H7 (cell line): Measurements from ENCODE around the gene PDE12. TPM values are rescaled to one million over a fixed set of nuclear protein-coding genes. Genes with fewer than 3 reads are reported as not detected.

Experiments used
- DNase-seq: peaks from one replicate; pipeline ENCODE4 v3.0.0; 2012
- H3K27me3 ChIP-seq: 2 replicates; pipeline ENCODE4 v1.6.0; 2011; ENCODE audit warnings: mild to moderate bottlenecking, low read length; ENCODE audit not compliant: control insufficient read depth, insufficient read depth
- H3K36me3 ChIP-seq: replicated peaks from 2 replicates; pipeline ENCODE4 v1.5.1; 2011; ENCODE audit warnings: low read length; ENCODE audit not compliant: control insufficient read depth, insufficient read depth
- H3K4me3 ChIP-seq: 2 replicates; pipeline ENCODE4 v1.5.1; 2011; ENCODE audit warnings: low read depth, mild to moderate bottlenecking, control low read depth, low read length, moderate library complexity; ENCODE audit not compliant: insufficient read depth
- total RNA-seq: library from RNA; depleted of rRNA; stranded (reverse); fragments of >200 nt; shearing (Covaris generic); gene quantifications from 2 replicates; pipeline ENCODE4 v1.2.3, GENCODE V29; 2014

PDE12 gene
- total RNA-seq, 1 experiment from 2014 or later: 16.1 TPM

DNA sequence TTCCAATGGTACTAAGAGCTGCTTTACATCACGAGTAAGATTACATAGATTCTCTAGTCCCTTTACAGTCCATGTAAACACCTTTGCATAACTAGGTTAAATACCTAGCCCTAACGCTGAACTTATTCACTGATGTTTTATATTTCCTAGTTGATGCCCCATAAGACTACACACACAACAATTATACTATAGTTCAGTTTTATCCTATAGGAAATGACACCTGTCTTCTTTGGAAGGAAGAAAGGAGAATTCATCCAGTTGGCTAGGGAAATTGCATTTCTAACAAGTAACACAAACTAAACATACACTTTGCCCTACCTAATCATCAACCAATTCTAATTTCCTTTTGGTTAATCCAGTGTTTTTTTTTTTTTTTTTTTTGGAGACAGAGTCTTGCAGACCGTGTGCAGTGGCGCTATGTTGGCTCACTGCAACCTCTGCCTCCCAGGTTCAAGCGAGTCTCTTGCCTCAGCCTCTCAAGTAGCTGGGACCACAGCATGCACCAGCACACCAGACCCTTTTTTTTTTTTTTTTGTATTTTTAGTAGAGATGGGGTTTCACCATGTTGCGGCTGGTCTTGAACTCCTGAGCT is 13.9 kb downstream of the PDE12 start:
- Histone ChIP-seq H3K4me3 (no peak overlapping the region), H3K27me3 (no peaks in the 10 kb centered on the region), H3K36me3 (peaks cover 14% of the 10 kb centered on the region)
- DNase-seq: no peak

DNA sequence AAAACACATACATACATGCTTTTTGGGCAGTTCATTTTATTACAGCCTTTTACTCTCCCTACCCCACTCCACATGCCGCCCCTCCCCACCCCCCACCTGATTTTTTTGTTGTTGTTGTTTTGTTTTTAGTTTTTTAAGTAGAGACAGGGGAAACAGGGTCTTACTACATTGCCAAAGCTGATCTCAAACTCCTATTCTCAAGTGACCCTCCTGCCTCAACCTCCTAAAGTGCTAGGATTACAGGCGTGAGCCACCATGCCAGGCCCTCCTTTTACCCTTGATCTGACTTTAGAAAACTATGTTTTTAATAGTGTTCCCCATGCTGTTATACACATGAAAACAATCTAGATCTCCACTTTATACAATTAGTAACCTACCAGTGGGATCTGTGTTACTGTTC is 14.8 kb downstream of the PDE12 start:
- DNase-seq: no peak
- no peaks in the 10 kb centered on the region for H3K27me3 ChIP-seq
- H3K4me3 ChIP-seq: no peak overlapping the region
- peaks cover 19% of the 10 kb centered on the region for H3K36me3 ChIP-seq

DNA sequence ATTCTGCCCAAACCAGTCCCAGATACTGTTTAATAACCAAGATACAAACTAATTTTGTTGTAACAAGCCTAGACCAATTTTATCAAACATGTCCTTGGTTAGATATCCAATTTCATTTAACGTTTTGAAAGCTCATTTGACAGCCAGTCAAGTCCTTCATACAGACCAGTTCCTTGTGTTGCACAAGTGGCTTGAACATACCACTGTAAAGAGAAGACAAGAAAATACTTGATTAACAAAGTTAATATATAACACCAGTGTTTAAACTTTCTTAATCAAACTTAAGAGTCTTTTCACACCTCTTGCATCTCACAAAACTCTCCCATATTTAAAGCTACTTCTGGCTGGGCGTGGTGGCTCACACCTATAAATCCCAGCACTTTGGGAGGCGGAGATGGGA is 16.0 kb downstream of the PDE12 start:
- Histone ChIP-seq H3K4me3 (no peak overlapping the region), H3K27me3 (no peaks in the 10 kb centered on the region), H3K36me3 (peaks cover 22% of the 10 kb centered on the region)
- DNase-seq: no peak

DNA sequence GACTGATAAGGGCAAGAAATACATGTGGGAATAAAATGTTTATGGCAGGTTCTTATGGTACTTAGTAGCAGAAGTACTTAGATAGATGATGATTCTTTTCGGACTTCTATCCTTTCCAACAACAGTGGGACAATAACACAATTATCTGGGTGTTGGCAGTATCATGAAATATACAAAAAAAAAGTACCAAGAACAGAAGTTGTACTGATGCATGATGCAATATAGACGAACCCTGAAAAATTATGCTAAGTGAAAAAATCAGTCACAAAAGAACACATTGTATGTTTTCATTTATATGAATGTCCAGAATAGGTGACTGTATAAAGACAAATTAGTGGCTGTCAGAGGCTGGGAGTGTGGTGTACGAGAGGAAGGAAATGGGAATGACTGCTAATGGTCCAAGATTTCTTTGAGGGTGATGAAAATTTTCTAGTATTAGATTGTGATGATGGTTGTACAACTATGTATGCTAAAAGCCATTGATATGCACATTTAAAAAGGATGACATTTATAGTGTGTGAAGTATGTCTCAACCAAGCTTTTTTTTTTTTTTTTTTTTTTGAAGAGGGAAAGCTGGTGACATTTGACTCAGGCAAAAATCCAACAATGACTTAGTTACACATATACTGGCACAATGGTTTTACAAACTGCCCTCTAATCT is 20.0 kb downstream of the PDE12 start:
- DNase-seq: no peak
- no peak overlapping the region for H3K4me3 ChIP-seq
- peaks cover 23% of the 10 kb centered on the region for H3K36me3 ChIP-seq

DNA sequence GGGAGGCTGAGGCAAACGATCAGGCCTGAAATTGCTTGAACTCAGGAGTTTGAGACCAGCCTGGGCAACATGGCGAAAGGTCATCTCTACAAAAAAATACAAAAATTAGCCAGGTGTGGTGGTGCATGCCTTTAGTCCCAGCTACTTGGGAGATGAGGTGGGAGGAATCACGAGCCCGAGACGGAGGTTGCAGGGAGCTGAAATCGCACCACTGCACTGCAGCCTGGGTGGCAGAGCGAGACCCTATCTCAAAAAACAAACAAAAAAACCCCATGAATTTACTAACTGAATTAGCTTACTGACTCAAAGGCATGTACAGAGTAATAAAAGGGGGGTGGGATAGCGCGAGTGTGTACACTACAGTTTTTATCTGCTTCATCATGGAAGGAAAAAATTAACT is 21.7 kb downstream of the PDE12 start:
- peaks cover 21% of the 10 kb centered on the region for H3K36me3 ChIP-seq
- H3K27me3 ChIP-seq: no peaks in the 10 kb centered on the region
- H3K4me3 ChIP-seq: no peak overlapping the region
- no peak for DNase-seq

More for the DNA sequence above, 20.0 kb downstream of the PDE12 start:
- no peaks in the 10 kb centered on the region for H3K27me3 ChIP-seq

DNA sequence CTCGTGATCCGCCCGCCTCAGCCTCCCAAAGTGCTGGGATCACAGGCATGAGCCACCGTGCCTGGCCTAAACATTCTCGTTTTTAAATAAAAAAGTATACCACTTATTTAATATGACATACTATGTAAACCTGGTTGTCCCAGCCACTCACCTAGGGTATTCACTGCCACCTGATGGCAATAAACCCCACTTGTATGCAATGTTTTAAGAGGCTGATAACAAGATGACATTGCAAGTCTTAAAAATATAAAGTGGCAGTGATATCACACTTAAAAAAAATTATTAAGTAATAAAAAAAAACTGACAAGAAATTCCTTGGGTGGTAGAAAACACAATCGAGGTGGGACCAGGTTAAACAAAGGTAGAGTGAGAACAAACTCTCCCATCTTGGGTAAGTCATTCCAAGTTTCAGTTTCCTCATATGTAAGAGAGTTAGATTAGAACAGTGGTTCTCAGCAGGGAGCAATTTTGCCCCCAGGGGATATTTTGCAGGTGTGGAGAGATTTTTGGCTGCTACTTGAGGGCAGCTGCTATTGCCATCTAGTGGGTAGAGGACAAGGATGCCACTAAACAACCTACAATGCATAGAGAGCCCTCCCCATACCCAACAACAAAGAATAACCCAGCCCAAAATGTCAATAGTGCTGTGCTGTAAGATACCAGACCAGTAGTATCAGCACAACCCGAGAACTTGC is 26.5 kb downstream of the PDE12 start:
- H3K4me3 ChIP-seq: no peak overlapping the region
- DNase-seq: peak; percentile 26
- peaks cover 4% of the 10 kb centered on the region for H3K36me3 ChIP-seq

DNA sequence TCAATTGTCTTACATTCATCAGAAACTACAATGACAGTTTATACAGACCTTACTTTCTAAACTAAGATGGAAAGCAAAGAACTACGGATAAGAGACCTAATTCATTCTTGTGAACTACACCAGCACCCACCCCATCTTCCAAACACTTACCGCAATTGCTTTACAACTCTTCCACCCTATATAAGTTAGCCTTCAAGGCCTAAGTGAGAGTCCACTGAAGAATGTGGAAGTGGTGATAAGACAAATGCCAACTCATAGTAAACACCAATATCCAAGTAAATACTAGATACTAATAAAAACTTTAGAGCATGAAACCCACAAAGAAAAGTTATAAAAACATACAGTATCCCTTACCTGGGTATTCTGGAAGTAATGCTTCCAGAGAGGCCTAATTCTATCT is 27.5 kb downstream of the PDE12 start:
- no peak for DNase-seq
- Histone ChIP-seq H3K36me3 (peaks cover 4% of the 10 kb centered on the region), H3K4me3 (no peak overlapping the region), H3K27me3 (no peaks in the 10 kb centered on the region)

More for the DNA sequence above, 26.5 kb downstream of the PDE12 start:
- no peaks in the 10 kb centered on the region for H3K27me3 ChIP-seq

DNA sequence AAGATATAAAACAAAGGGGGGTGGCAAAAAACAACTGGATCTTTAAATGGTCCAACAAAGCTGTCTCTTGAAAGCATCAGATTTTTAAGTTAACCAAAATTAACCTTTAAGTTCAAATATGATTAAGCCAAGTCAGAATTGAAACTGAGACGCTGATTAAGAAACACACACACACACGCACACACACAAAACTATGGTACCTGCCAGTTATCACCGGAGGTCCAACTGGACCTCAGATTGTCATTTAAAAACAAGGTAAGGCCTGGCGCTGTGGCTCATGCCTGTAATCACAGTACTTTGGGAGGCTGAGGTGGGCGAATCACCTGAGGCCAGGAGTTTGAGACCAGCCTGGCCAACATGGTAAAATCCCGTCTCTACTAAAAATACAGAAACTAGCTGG is 30.7 kb downstream of the PDE12 start:
- DNase-seq: no peak
- H3K36me3 ChIP-seq: peaks cover 2% of the 10 kb centered on the region
- no peaks in the 10 kb centered on the region for H3K27me3 ChIP-seq
- H3K4me3 ChIP-seq: no peak overlapping the region

DNA sequence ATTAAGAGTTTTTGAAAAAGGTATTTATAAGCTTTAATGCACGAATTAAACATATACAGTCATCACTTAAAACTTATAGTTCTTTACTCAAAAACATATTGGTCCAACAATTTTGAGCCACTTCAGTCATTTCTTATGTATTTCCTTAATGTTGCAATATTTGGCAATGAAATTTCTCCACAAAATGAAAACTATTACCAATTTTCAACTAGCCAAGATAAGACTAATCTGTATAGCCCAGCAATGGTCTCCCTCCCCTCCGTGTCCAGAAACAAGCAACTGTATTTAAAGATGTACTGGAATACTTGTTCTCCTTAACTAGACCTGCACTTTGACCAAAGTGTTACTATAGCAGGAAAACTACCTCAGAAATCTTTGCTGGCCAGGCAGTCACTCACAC is 31.8 kb downstream of the PDE12 start:
- no peak overlapping the region for H3K4me3 ChIP-seq
- no peaks in the 10 kb centered on the region for H3K27me3 ChIP-seq
- no peak for DNase-seq
- no peaks in the 10 kb centered on the region; the same call in 1 of the 2 replicates for H3K36me3 ChIP-seq

DNA sequence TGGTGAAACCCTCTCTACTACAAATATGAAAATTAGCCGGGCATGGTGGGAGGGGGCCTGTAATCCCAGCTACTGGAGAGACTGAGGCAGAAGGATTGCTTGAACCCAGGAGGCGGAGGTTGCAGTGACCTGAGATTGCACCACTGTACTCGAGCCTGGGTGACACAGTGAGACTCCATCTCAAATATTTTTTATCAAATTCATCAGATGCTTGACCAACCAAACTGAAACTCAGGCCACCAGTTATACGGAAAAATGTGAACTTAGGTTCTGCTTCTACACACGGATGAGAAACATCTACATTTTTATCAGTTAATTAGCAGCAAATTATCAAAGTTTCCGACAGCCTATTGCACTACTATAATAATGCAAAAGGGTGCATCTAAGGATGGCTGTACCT is 36.2 kb downstream of the PDE12 start:
- Histone ChIP-seq H3K36me3 (no peaks in the 10 kb centered on the region), H3K27me3 (no peaks in the 10 kb centered on the region), H3K4me3 (no peak overlapping the region)
- DNase-seq: no peak

DNA sequence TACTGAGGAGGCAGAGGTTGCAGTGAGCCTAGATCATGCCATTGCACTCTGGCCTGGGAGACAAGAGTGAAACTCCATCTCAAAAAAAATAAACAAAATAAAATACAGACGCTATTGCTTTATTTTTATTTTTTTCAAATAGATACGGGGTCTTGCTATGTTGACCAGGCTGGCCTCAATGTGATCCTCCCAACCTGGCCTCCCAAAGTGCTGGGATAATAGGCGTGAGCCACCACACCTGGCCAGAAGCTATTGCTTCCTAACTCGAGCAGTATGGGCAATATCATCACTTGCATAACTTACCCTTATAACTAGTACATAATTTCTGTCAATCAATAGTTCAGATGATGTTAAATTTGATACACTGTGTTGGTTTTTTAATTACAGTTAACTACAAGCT is 38.1 kb downstream of the PDE12 start:
- DNase-seq: no peak
- H3K36me3 ChIP-seq: no peaks in the 10 kb centered on the region
- H3K4me3 ChIP-seq: no peak overlapping the region
- no peaks in the 10 kb centered on the region for H3K27me3 ChIP-seq

DNA sequence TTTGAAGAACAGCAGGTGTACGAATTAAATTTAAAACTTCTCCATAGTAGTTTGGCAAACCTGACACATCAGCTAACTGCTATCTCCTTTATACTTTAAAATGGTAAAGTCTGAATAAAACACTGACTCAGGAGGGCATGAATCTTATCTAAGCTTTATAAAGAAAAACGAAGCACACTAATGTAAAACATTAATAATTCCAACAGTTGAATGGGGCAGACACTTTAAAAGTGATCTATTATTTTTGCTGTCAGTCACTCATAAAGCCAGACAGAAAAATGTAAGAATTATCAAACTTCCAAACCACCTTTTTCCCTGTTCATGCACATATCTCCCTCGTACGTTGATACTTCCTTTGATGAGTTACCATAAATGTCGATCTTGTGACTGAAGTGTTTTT is 38.5 kb downstream of the PDE12 start:
- no peaks in the 10 kb centered on the region for H3K27me3 ChIP-seq
- H3K4me3 ChIP-seq: no peak overlapping the region

DNA sequence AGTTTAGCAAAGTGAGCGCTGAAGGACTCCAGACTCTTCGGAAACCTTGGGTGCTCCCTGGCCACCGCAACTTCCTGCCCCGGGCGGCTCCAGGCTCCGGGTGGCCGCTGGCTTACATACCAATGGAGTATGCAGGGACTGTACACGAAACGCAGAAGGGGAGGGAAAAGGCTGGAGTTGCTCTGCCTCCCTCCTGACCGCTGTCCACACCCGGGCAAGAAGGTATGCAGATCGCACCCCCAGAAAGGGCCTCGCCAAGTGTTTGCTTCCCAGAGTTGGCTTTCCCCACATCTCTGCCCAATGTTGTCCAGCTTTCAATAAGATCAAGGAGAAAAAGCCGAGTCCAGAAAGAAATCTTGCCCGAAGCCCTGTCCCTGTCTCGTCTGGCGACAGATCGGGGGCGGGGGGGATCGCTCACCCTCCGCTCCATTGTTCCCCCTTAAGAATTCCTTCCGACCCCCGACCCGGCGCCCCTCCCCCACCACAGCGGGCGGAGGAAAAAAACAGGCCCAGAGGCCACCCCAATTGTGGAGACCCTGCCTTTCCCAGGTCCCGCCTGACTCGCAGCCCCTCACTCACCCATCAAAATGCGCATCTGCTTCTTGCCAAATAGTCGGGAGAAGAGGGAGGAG is 40.5 kb downstream of the PDE12 start:
- Histone ChIP-seq H3K36me3 (no peaks in the 10 kb centered on the region), H3K4me3 (peak overlapping the region; percentile 94), H3K27me3 (no peaks in the 10 kb centered on the region)
- DNase-seq: peak; percentile 81

More for the DNA sequence above, 38.5 kb downstream of the PDE12 start:
- DNase-seq: no peak
- no peaks in the 10 kb centered on the region for H3K36me3 ChIP-seq

DNA sequence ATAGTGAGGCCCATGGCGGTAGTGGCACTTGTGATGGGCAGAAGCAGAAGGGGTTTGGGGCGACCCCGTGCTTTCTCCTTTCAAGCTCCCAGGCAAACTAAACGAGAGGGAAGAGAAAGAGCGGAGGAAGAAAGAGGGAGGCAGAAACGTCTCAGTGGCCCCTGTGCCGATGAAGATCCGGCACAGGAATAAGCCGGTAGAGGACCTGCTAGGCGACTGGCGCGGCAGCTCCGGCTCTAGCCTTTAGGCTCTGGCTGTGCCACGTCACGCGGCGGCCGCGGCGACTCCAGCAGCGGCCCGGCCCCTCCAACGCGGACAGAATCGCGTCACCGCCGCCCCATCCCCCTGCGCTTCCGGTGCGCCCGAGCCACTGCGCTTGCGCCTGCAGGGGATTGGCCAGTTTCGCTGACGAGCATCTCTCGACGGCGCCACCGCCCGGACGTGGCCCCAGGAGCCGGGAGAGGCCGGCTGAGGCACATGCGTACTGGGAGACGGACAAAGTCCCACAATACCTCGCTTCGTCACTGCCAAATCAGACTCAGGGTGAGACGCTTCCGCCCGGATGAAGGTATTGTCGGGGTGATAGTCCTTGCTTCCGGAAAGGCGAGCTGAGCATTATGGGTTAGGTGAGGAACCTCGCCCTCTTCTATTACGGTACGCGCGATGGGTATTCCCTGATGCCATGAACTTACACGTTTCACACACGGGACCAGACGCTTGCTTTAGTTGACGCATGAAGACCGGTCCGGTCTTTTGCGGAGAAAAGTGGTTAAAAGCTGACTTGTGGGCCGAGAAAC is 41.3 kb downstream of the PDE12 start, which contains the start of gene ARF4:
Gene ARF4 (minus strand): TSS at position 218 of the 797 bp plus-strand sequence. CDS start 204 bp downstream, at position 14.
- H3K27me3 ChIP-seq: no peaks in the 10 kb centered on the region
- peak; percentile 98 for DNase-seq
- no peaks in the 10 kb centered on the region for H3K36me3 ChIP-seq
- peak within 1 kb of the TSS; percentile 94 for H3K4me3 ChIP-seq
